IPS-11a (cell line): Measurements from ENCODE around the gene ENPP1.
"Not testable (repeated sequence)": the region's sequence is repeated elsewhere in the genome, so short reads cannot be mapped to it uniquely, and the experiment has no call there.

ENCODE experiments used
- H3K4me3 ChIP-seq: one replicate; pipeline ENCODE4 v1.5.1; 2013; ENCODE audit warnings: low read depth, low read length, control low read depth

Gene ENPP1

GRCh38 chr6:131867744-131868143, 59.9 kb downstream of the ENPP1 start:
- H3K4me3 ChIP-seq = no peak overlapping the region

GRCh38 chr6:131868836-131869235, 61.0 kb downstream of the ENPP1 start:
- no peak overlapping the region for H3K4me3 ChIP-seq

GRCh38 chr6:131875647-131876046, 67.8 kb downstream of the ENPP1 start:
- no peak overlapping the region for H3K4me3 ChIP-seq

GRCh38 chr6:131876545-131876944, 68.7 kb downstream of the ENPP1 start:
- H3K4me3 ChIP-seq = no peak overlapping the region

- no peak overlapping the region for H3K4me3 ChIP-seq
Observed at GRCh38 chr6:131877999-131878789, 70.4 kb downstream of the ENPP1 start.

GRCh38 chr6:131883016-131883415, 75.2 kb downstream of the ENPP1 start:
- H3K4me3 ChIP-seq = no peak overlapping the region

- no peak overlapping the region for H3K4me3 ChIP-seq
Observed at GRCh38 chr6:131885237-131885636, 77.4 kb downstream of the ENPP1 start.

- no peak overlapping the region for H3K4me3 ChIP-seq
Observed at GRCh38 chr6:131886517-131886916, 78.7 kb downstream of the ENPP1 start.

GRCh38 chr6:131890091-131890490, 82.3 kb downstream of the ENPP1 start:
- H3K4me3 ChIP-seq = no peak overlapping the region

GRCh38 chr6:131893198-131893597, 85.4 kb downstream of the ENPP1 start:
- no peak overlapping the region for H3K4me3 ChIP-seq

GRCh38 chr6:131894493-131895424, 86.9 kb downstream of the ENPP1 start:
- H3K4me3 ChIP-seq = no peak overlapping the region

GRCh38 chr6:131897050-131897435, 89.2 kb downstream of the ENPP1 start:
- H3K4me3 ChIP-seq = no peak overlapping the region

GRCh38 chr6:131897621-131898020, 89.8 kb downstream of the ENPP1 start:
- H3K4me3 ChIP-seq = no peak overlapping the region

- no peak overlapping the region for H3K4me3 ChIP-seq
Observed at GRCh38 chr6:131898718-131899117, 90.9 kb downstream of the ENPP1 start.

GRCh38 chr6:131900231-131900630, 92.4 kb downstream of the ENPP1 start:
- no peak overlapping the region for H3K4me3 ChIP-seq

- not testable (repeated sequence) for H3K4me3 ChIP-seq
Observed at GRCh38 chr6:131901326-131901873, 93.6 kb downstream of the ENPP1 start.

- H3K4me3 ChIP-seq = peak overlapping the region; percentile 30
Observed at GRCh38 chr6:131903734-131904133, 95.9 kb downstream of the ENPP1 start.

GRCh38 chr6:131908787-131909186, 101.0 kb downstream of the ENPP1 start:
- H3K4me3 ChIP-seq = not testable (repeated sequence)

GRCh38 chr6:131909408-131910218, 101.8 kb downstream of the ENPP1 start:
- no peak overlapping the region for H3K4me3 ChIP-seq

- H3K4me3 ChIP-seq = no peak overlapping the region
Observed at GRCh38 chr6:131910219-131910589, 102.4 kb downstream of the ENPP1 start.

- no peak overlapping the region for H3K4me3 ChIP-seq
Observed at GRCh38 chr6:131910956-131911355, 103.1 kb downstream of the ENPP1 start.
